H9 (cell line): ENCODE data around the gene ACP6. TPM values are rescaled to one million over a fixed set of nuclear protein-coding genes. Genes with fewer than 3 reads are reported as not detected.

ENCODE experiments used
- DNase-seq: peaks from one replicate; pipeline ENCODE4 v3.0.0-alpha.2; 2017
- H2AFZ ChIP-seq: one replicate; pipeline ENCODE4 v1.6.1; 2013; ENCODE audit warnings: mild to moderate bottlenecking, low read length, control low read depth, moderate library complexity
- H2AK5ac ChIP-seq: 2 replicates; pipeline ENCODE4 v1.6.1; 2013; ENCODE audit warnings: low read length, control low read depth, mixed read lengths; ENCODE audit not compliant: insufficient read length
- H2BK120ac ChIP-seq: one replicate; pipeline ENCODE4 v1.6.1; 2013; ENCODE audit warnings: low read depth, mild to moderate bottlenecking, low read length, control low read depth, inconsistent platforms; ENCODE audit not compliant: poor library complexity, severe bottlenecking
- H2BK12ac ChIP-seq: 2 replicates; pipeline ENCODE4 v1.6.1; 2013; ENCODE audit warnings: low read length, control low read depth, mixed read lengths, low read depth; ENCODE audit not compliant: insufficient read length
- H2BK15ac ChIP-seq: 2 replicates; pipeline ENCODE4 v1.6.1; 2013; ENCODE audit warnings: low read depth, low read length, control low read depth
- H2BK20ac ChIP-seq: one replicate; pipeline ENCODE4 v1.6.1; 2013; ENCODE audit warnings: low read depth, mild to moderate bottlenecking, low read length, control low read depth, inconsistent platforms; ENCODE audit not compliant: poor library complexity, severe bottlenecking
- H2BK5ac ChIP-seq: 2 replicates; pipeline ENCODE4 v1.6.1; 2013; ENCODE audit warnings: low read length, control low read depth, mixed read lengths; ENCODE audit not compliant: insufficient read length
- H3K14ac ChIP-seq: 2 replicates; pipeline ENCODE4 v1.6.1; 2013; ENCODE audit warnings: low read length, control low read depth; ENCODE audit not compliant: insufficient read depth
- H3K18ac ChIP-seq: 2 replicates; pipeline ENCODE4 v1.6.1; 2013; ENCODE audit warnings: low read depth, mild to moderate bottlenecking, mixed read lengths, low read length, control low read depth; ENCODE audit not compliant: insufficient read length
- H3K23ac ChIP-seq: 2 replicates; pipeline ENCODE4 v1.6.1; 2013; ENCODE audit warnings: low read length, control low read depth, mixed read lengths, low read depth; ENCODE audit not compliant: insufficient read length
- H3K23me2 ChIP-seq: 2 replicates; pipeline ENCODE4 v1.6.1; 2013; ENCODE audit warnings: low read depth, mild to moderate bottlenecking, mixed read lengths, low read length, control low read depth; ENCODE audit not compliant: insufficient read length, poor library complexity, severe bottlenecking
- H3K27ac ChIP-seq: 2 replicates; pipeline ENCODE4 v1.5.1; 2013; ENCODE audit warnings: low read length, control low read depth, mixed read lengths, low read depth; ENCODE audit not compliant: insufficient read length
- H3K27me3 ChIP-seq: 2 replicates; pipeline ENCODE4 v1.6.1; 2013; ENCODE audit warnings: low read length, control low read depth, inconsistent platforms; ENCODE audit not compliant: insufficient read depth
- H3K4ac ChIP-seq: 2 replicates; pipeline ENCODE4 v1.6.1; 2013; ENCODE audit warnings: low read depth, mild to moderate bottlenecking, control low read depth, inconsistent platforms, low read length, moderate library complexity
- H3K4me1 ChIP-seq: 2 replicates; pipeline ENCODE4 v1.6.1; 2013; ENCODE audit warnings: low read length, control low read depth, inconsistent platforms; ENCODE audit not compliant: insufficient read depth
- H3K4me2 ChIP-seq: 2 replicates; pipeline ENCODE4 v1.6.1; 2013; ENCODE audit warnings: low read length, control low read depth, mixed read lengths; ENCODE audit not compliant: insufficient read length, insufficient read depth
- H3K56ac ChIP-seq: 2 replicates; pipeline ENCODE4 v1.6.1; 2013; ENCODE audit warnings: low read depth, mild to moderate bottlenecking, mixed read lengths, low read length, control low read depth; ENCODE audit not compliant: insufficient read length
- H3K79me1 ChIP-seq: 2 replicates; pipeline ENCODE4 v1.6.1; 2013; ENCODE audit warnings: low read depth, mild to moderate bottlenecking, moderate library complexity, low read length, control low read depth, inconsistent platforms; ENCODE audit not compliant: insufficient read depth, poor library complexity, severe bottlenecking
- H3K79me2 ChIP-seq: 2 replicates; pipeline ENCODE4 v1.6.1; 2013; ENCODE audit warnings: low read length, control low read depth, inconsistent platforms; ENCODE audit not compliant: insufficient read depth
- H3K9ac ChIP-seq: 2 replicates; pipeline ENCODE4 v1.6.1; 2013; ENCODE audit warnings: low read length, control low read depth, mixed read lengths; ENCODE audit not compliant: insufficient read length; ENCODE audit errors: extremely low read depth
- H3K9me3 ChIP-seq: one replicate; pipeline ENCODE4 v1.6.1; 2013; ENCODE audit warnings: low read depth, low read length, inconsistent platforms; ENCODE audit not compliant: control insufficient read depth
- H3T11ph ChIP-seq: one replicate; pipeline ENCODE4 v1.6.1; 2013; ENCODE audit warnings: mild to moderate bottlenecking, low read length, control low read depth, inconsistent platforms
- H4K20me1 ChIP-seq: one replicate; pipeline ENCODE4 v1.6.1; 2013; ENCODE audit not compliant: control insufficient read depth, insufficient read length, insufficient read depth
- H4K5ac ChIP-seq: 2 replicates; pipeline ENCODE4 v1.6.1; 2013; ENCODE audit warnings: low read depth, mild to moderate bottlenecking, mixed read lengths, low read length, control low read depth; ENCODE audit not compliant: insufficient read length
- H4K8ac ChIP-seq: replicated peaks from 2 replicates; pipeline ENCODE4 v1.6.1; 2013; ENCODE audit warnings: low read length, control low read depth, mixed read lengths, low read depth; ENCODE audit not compliant: insufficient read length
- H4K91ac ChIP-seq: 2 replicates; pipeline ENCODE4 v1.6.1; 2013; ENCODE audit warnings: low read depth, mild to moderate bottlenecking, moderate library complexity, mixed read lengths, low read length, control low read depth; ENCODE audit not compliant: insufficient read length
- H3K27ac Mint-ChIP-seq, 3 experiments: 2 replicates in 2 of 3; 3 replicates in 1 of 3; pipeline ENCODE4 v1.8.0; 2020 to 2021; ENCODE audit warnings: mixed read lengths in 3 of 3, mild to moderate bottlenecking in 1 of 3, moderate library complexity in 1 of 3
- H3K27me3 Mint-ChIP-seq: 2 replicates; pipeline ENCODE4 v1.8.0; 2021; ENCODE audit warnings: low read depth, mild to moderate bottlenecking, moderate library complexity, mixed read lengths
- H3K36me3 Mint-ChIP-seq, 3 experiments: 2 replicates in 2 of 3; 3 replicates in 1 of 3; pipeline ENCODE4 v1.8.0; 2020 to 2021; ENCODE audit warnings: low read depth in 3 of 3, mixed read lengths in 3 of 3; ENCODE audit not compliant: insufficient read depth in 1 of 3
- H3K4me1 Mint-ChIP-seq, 2 experiments: 2 replicates each; pipeline ENCODE4 v1.8.0; 2020; ENCODE audit warnings: mixed read lengths in 2 of 2
- H3K4me3 Mint-ChIP-seq, 2 experiments: 2 replicates in 1 of 2; 3 replicates in 1 of 2; pipeline ENCODE4 v1.8.0; 2020 to 2021; ENCODE audit warnings: mild to moderate bottlenecking in 2 of 2, mixed read lengths in 2 of 2, moderate library complexity in 1 of 2
- H3K9me3 Mint-ChIP-seq, 2 experiments: 2 replicates in 1 of 2; 3 replicates in 1 of 2; pipeline ENCODE4 v1.8.0; 2020; ENCODE audit warnings: mild to moderate bottlenecking in 2 of 2, mixed read lengths in 2 of 2, moderate library complexity in 1 of 2
- WGBS: extraction: QIAGEN DNeasy Blood & Tissue Kit; methylation state at CpG from one replicate; pipeline ENCODE4 v1.1.7; 2013; ENCODE audit warnings: missing lambda C conversion rate, low lambda C conversion rate, mixed read lengths; ENCODE audit not compliant: insufficient read length; ENCODE audit errors: extremely low coverage; 5-methylcytosine and 5-hydroxymethylcytosine counted together
- total RNA-seq: library from RNA; stranded (reverse); gene quantifications from 2 replicates; pipeline ENCODE4 v1.2.1, GENCODE V29; 2021
- TF ChIP-seq, protein P1 (sequence below): fragments of 200-600 bp; sonication (generic); conservative IDR thresholded peaks from 3 replicates; pipeline ENCODE4 v1.8.0; 2021; ENCODE audit warnings: antibody characterized with exemption, mild to moderate bottlenecking

The ACP6 gene
- total RNA-seq, 1 experiment from 2014 or later = 17.1 TPM

DNA sequence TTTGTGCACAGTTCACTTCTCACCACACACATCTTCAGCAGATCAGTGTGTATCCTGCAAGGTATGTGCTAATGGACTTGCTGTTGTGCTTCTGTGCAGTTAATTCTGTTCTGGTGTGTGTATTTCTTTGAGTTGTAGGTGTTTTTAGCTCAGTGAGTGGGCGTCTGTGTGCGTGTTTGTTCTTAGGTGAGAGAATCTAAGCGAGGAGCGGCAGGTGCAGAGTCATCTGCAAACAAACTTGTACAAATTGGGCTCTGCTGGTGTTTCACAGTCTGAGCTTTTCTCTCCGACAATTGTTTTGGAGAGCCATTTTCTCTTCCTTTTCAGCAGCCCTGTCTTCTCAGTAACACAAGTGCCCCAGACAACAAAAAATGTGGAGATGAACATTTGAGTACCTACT is 43.6 kb downstream of the ACP6 start:
- no peak overlapping the region for H3K4ac ChIP-seq
- H3T11ph ChIP-seq = no peak overlapping the region
- no peak overlapping the region for H3K23ac ChIP-seq
- H3K56ac ChIP-seq = no peak overlapping the region
- H3K18ac ChIP-seq = no peak overlapping the region
- no peaks in the 10 kb centered on the region for H3K4me1 ChIP-seq
- no peak overlapping the region for H3K4me2 ChIP-seq
- no peaks in the 10 kb centered on the region for H3K79me1 ChIP-seq
- H2AK5ac ChIP-seq = no peak overlapping the region
- H3K9ac ChIP-seq = no peak overlapping the region
- Mint-ChIP-seq H3K4me1 (peaks cover 13 to 16% of the 10 kb centered on the region in 2 experiments), H3K4me3 (no peak overlapping the region), H3K36me3 (peaks cover 24 to 38% (median 30%) of the 10 kb centered on the region in 3 experiments), H3K27me3 (no peaks in the 10 kb centered on the region), H3K9me3 (no peaks in the 10 kb centered on the region; a peak in 1 of 5 replicates), H3K27ac (peak overlapping the region in 2 of 3 experiments; percentile 10 to 26; a peak in 4 of 7 replicates)
- H4K5ac ChIP-seq = no peak overlapping the region
- DNase-seq = no peak
- H4K20me1 ChIP-seq = no peaks in the 10 kb centered on the region
- no peak overlapping the region for H2BK120ac ChIP-seq
- H2BK20ac ChIP-seq = no peak overlapping the region
- H2BK15ac ChIP-seq = no peak overlapping the region
- H2AFZ ChIP-seq = no peak overlapping the region
- H3K23me2 ChIP-seq = no peaks in the 10 kb centered on the region
- WGBS = no CpG with 5 or more reads among the region's 5 CpGs
- H4K91ac ChIP-seq = no peak overlapping the region
- no peaks in the 10 kb centered on the region for H3K27me3 ChIP-seq
- H3K79me2 ChIP-seq = no peaks in the 10 kb centered on the region
- H4K8ac ChIP-seq = no peak overlapping the region
- no peak overlapping the region for H3K27ac ChIP-seq
- H3K14ac ChIP-seq = no peak overlapping the region
- TF ChIP-seq, protein P1, sequence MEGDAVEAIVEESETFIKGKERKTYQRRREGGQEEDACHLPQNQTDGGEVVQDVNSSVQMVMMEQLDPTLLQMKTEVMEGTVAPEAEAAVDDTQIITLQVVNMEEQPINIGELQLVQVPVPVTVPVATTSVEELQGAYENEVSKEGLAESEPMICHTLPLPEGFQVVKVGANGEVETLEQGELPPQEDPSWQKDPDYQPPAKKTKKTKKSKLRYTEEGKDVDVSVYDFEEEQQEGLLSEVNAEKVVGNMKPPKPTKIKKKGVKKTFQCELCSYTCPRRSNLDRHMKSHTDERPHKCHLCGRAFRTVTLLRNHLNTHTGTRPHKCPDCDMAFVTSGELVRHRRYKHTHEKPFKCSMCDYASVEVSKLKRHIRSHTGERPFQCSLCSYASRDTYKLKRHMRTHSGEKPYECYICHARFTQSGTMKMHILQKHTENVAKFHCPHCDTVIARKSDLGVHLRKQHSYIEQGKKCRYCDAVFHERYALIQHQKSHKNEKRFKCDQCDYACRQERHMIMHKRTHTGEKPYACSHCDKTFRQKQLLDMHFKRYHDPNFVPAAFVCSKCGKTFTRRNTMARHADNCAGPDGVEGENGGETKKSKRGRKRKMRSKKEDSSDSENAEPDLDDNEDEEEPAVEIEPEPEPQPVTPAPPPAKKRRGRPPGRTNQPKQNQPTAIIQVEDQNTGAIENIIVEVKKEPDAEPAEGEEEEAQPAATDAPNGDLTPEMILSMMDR = no peak
- no peak overlapping the region for H2BK5ac ChIP-seq
- no peaks in the 10 kb centered on the region for H3K9me3 ChIP-seq
- H2BK12ac ChIP-seq = no peak overlapping the region
